ENCODE data around the gene ASH1L.
"Not testable (repeated sequence)": the region's sequence is repeated elsewhere in the genome, so short reads cannot be mapped to it uniquely, and the experiment has no call there.

Gene ASH1L

GRCh38 chr1:155442431-155442830 is 120.2 kb downstream of the ASH1L start:
- DNase-seq (ENCODE audit: low spot score), result not testable (repeated sequence)

GRCh38 chr1:155437405-155437804 is 125.2 kb downstream of the ASH1L start:
- no peak for DNase-seq (ENCODE audit: low spot score)

DNA sequence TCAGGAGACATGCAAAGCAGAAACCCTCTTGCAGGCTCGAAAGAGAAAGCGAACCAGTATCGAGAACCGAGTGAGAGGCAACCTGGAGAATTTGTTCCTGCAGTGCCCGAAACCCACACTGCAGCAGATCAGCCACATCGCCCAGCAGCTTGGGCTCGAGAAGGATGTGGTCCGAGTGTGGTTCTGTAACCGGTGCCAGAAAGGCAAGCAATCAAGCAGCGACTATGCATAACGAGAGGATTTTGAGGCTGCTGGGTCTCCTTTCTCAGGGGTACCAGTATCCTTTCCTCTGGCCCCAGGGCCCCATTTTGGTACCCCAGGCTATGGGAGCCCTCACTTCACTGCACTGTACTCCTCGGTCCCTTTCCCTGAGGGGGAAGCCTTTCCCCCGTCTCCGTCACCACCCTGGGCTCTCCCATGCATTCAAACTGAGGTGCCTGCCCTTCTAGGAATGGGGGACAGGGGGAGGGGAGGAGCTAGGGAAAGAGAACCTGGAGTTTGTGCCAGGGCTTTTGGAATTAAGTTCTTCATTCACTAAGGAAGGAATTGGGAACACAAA is 128.7 kb downstream of the ASH1L start:
- not testable (repeated sequence) for DNase-seq (ENCODE audit: low spot score)

- DNase-seq (ENCODE audit: low spot score), result not testable (repeated sequence)
Measured at GRCh38 chr1:155433128-155433830, 129.3 kb downstream of the ASH1L start.

DNA sequence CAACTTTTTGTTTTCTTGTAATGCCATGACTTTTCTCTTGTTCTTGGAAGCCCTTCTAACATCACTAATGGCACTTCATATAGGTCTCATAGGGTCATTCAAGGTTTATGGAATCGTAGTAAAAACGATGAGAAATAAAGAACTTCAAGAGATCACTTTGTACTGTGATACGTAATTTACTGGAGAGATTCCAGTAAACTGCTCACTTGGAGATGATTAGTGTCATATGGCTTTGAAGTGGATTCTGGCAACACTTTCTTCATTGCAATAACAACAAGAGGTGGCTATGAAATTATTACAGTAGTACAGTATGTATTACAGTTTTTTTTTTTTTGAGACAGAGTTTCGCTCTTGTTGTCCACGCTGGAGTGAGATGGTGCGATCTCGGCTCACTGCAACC is 138.5 kb downstream of the ASH1L start:
- no peak for DNase-seq (ENCODE audit: low spot score)

- no peak for DNase-seq (ENCODE audit: low spot score)
Measured at GRCh38 chr1:155420788-155421187, 141.8 kb downstream of the ASH1L start.

- DNase-seq (ENCODE audit: low spot score), result not testable (repeated sequence)
Measured at GRCh38 chr1:155411840-155412239, 150.8 kb downstream of the ASH1L start.

DNA sequence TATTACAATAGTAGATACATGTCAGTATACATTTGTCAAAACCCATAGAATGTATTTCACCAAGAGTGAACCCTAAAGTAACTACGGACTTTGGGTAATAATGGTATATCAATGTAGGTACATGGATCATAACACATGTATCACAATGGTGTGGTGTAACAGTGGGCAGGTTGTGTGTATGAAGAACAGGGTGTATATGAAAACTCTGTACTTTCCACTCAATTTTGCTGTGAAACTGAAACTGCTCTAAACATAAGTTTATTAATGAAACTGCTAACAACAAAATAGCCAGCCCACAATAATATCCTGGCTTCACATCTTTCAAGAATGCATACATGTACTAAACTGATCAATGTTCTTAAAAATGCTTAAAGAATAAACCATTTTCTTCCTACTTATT is 151.7 kb downstream of the ASH1L start:
- DNase-seq (ENCODE audit: low spot score), result no peak

GRCh38 chr1:155396874-155397476 is 165.6 kb downstream of the ASH1L start:
- DNase-seq (ENCODE audit: low spot score), result no peak

- DNase-seq (ENCODE audit: low spot score), result no peak
Measured at GRCh38 chr1:155392898-155393411, 169.6 kb downstream of the ASH1L start.

GRCh38 chr1:155389826-155390225 is 172.8 kb downstream of the ASH1L start:
- DNase-seq (ENCODE audit: low spot score), result no peak

- DNase-seq (ENCODE audit: low spot score), result not testable (repeated sequence)
Measured at GRCh38 chr1:155385836-155386235, 176.8 kb downstream of the ASH1L start.

DNA sequence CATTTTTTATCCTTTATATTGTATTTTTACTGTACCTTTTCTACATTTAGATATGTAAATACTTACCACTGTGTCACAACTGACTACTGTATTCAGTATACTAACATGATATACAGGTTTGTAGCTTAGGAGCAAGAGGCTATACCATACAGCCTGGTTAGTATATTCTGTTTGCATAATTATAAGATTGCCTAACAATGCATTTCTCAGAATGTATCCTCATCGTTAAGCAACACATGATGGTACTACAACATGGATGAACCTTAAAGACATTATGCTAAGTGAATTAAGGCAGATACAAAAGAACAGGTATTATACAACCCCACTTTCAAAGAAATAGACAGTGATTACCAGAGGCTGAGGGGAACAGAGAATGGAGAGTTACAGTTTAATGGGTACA is 179.2 kb downstream of the ASH1L start:
- DNase-seq (ENCODE audit: low spot score), result no peak

GRCh38 chr1:155379631-155380090 is 182.9 kb downstream of the ASH1L start:
- DNase-seq (ENCODE audit: low spot score), result no peak

- DNase-seq (ENCODE audit: low spot score), result no peak
Measured at GRCh38 chr1:155379180-155379579, 183.4 kb downstream of the ASH1L start.

GRCh38 chr1:155360051-155360450 is 202.6 kb downstream of the ASH1L start:
- no peak for DNase-seq (ENCODE audit: low spot score)

GRCh38 chr1:155352631-155353030 is 210.0 kb downstream of the ASH1L start:
- no peak for DNase-seq (ENCODE audit: low spot score)

GRCh38 chr1:155342842-155343241 is 219.8 kb downstream of the ASH1L start:
- DNase-seq (ENCODE audit: low spot score), result no peak

- DNase-seq (ENCODE audit: low spot score), result no peak
Measured at GRCh38 chr1:155339515-155340097, 223.0 kb downstream of the ASH1L start.

DNA sequence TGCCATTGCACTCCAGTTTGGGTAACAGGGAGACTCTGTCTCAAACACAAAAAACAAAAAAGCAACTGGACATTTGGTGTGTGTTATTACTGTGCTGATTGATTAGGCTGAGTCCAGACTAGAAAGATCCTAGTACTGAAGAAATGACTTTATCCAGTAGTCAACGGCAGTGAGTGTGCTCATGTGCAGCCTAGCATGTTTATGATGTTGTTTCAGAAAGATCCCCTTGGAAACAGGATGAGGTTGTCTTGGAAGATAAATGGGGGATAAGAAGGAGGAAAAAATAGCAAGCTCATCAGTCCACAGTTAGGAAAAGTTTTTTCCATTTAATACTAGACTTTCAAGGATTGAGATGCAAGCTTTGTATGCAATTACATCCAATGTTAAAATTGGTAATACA is 227.6 kb downstream of the ASH1L start:
- no peak for DNase-seq (ENCODE audit: low spot score)

DNA sequence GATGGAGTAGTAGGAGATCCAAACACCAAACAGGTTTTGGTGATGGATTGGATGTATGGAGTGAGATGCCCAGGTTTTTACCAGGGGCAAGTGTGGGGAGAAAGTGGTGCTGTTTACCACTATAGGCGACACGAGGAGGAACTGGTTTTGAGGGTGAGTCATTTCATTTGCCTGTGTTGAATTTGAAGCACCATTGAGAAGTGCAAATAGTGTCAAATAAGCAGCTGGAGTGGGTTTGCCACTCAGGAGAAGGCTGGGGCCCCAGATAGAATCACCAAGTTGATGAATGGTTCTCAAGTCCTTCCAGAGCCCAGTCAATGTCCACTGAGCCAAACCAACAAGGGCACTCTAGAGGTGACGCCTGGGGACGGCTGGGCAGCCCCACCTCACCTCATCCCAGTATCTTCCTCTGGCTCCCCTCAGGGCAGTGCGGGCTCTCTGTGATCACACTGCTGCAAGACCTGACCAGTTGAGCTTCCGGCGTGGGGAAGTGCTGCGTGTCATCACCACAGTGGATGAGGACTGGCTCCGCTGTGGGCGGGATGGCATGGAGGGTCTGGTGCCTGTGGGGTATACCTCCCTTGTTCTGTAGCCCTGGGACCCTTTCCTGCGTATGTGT is 232.5 kb downstream of the ASH1L start:
- DNase-seq (ENCODE audit: low spot score), result no peak

DNA sequence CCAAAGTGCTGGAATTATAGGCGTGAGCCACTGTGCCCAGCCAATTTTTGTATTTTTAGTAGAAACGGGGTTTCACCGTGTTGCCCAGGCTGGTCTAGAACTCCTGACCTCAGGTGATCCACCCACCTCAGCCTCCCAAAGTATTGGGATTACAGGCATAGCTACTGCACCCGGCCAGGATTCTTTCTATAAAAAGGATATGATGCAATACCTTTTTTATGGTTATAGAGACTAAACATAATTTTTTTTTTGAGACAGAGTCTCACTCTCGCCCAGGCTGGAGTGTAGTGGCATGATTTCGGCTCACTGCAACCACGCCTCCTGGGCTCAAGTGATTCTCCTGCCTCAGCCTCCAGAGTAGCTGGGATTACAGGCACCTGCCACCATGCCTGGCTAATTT is 233.7 kb downstream of the ASH1L start:
- DNase-seq (ENCODE audit: low spot score), result not testable (repeated sequence)

All from RKO (cell line).